ENCODE data around the gene OPTC.

The OPTC gene

DNA sequence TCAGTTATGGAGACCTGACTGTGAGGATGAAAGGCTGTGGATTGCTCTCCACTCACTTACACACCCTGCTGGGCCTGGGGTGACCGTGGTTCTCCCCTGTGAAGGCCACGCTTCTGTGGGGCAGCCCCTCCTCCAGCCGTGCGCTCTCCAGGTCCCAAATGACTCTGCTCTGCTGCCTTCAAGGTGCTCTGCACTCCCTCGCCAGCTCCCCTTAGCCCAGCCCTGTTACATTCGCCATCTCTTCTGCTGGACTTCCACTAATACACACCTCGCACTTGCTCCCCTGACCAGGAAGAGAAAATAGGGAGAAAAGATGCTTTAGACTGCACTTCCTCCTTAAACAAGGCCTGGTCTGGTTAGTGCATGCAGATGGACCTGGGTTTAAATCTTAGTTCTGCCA is 24.6 kb downstream of the OPTC start:
- no peak for DNase-seq

DNA sequence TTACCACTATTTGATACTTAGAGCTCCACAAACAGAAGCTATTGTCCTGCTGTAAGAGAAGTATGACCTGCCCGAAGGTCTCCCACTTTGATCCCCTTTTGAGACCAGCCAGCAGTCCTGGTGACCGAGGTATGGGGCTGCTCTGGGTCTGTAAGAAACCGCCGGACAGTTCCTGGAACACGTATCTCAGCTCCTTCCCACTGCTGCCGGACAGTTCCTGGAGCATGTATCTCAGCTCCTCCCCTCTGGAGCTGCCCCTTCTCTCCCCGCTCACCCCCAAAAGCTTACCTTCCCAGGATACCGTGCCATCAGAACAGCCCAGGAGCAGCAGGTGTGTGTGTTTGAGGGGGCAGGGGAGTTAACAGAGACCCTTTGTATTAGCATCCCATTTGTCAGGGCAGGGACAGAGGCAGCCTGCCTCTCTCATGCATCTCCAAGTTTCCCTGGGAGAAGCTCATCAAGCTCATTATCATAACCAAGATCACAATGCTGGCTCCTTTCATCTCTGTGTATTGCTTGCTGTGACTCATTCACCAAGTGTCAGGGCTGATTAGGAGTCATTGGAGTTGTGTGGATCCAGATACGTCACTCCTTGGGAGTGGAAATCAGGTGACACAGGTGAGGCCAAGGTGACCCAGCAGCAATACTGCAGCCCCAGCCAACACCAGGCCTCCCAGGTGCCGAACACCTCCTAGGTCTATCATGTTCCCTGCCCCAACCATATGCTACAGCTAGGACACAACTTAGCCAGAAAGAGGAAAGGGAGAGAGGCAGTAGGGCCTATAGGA is 25.3 kb downstream of the OPTC start:
- no peak for DNase-seq

DNA sequence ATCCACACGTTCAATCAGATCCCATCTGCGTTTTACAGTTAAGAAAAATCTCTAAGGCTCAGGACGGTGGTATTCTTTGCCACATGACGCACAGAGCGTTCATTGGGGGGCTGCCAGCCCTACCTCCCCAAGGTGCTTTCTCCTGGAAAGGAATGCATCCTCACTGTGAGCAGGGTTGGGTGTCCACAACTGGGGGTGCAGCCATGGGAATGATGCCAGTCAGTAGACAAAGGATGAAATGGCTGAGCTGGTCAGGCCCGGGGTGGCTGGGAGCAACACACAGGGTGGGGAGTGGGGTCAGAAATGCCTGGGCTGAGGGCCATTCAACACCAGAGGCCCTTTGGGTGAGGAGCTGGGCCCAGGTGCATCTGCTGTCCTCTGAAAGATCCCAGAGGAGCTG is 25.9 kb downstream of the OPTC start:
- DNase-seq, result no peak

DNA sequence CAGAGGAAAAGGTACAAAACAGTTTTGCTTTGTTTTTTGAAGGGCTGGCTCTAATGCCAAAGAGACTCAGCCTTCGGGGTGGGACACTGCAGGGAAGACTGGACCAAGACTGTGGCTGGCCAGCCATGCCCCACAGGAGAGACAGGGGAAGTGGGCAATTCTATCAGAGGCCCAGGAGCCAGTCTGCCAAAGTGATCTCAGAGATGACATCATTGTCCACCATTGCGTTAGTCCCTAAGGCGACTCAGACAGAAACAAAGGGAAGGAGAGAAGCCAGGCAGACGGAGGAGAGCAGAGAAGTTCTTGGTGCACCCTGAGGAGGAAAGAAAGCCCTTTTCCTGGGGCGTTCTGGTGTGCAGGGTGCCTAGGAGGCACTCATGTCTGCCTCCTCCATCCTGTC is 26.4 kb downstream of the OPTC start:
- no peak for DNase-seq

DNA sequence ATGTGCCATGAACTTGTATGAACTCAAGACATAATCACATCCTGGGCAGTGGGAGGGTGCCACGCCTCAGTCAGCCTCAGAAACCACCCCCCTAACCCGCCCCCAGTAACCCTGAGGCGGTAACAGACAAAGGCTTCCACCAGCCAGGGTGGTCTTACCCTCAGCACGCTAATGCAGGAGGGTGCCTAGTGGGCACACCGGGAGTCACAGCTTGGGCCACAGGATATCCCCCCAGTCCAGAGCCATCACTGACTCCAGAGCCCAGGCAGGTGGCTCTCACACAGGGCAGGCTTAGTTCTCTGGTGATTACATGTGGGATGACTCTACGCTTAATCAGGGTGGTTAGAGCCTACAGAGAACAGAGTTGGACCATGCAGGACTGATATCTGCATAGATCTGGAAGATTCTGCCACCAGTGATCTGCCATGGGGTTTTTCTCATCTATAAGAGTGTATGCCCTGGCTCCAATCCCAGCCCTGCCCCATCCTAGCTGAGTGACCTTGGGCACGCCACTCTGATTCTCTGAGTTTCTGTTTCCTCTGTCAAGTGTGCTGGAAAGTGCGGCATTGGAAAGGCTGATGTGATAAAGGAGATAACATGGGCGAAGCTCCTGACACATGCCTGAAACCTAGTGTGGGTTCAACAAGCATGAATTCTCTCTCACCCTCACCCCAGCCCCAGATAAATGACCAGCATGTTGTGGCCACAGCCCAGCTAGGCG is 27.3 kb downstream of the OPTC start:
- no peak for DNase-seq

DNA sequence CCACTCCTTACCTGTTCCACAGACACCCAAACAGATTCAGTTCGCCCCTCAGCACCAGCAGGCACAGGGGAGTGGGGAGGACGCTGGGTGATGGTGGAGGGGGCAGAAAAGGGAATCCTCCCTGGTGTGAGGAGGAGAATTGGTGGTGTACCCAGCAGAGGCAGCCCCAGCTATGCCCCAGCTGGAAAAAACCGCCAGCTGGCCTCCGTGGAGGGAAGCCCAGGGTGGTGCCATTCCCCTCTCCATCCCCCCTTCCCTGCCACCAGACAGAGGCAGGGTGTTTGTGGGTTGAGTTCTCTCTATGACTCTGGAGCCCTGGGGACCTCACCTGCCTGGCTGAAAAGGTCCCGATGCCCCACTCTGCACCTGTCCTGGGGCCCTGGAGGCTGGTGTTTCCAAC is 27.9 kb downstream of the OPTC start:
- no peak for DNase-seq

DNA sequence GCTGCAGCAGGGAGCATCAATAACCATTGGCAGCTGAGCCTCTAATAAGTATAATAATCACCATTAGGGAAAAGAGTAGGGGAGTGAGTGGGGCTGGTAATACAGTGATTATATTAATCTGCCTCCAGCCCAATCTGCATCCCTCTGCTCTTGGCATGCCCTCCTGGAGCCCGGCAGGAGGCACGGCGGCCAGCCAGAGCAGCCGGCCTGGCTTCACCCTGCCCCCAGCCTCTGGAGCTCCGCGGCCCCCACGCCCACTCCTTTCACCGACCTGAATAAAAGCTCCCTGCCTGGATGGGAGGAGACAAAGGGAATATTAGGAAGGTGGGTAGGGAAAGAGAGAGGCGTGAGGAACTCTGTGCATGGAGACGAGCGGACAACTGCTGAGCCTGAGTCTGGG is 28.3 kb downstream of the OPTC start:
- no peak for DNase-seq

DNA sequence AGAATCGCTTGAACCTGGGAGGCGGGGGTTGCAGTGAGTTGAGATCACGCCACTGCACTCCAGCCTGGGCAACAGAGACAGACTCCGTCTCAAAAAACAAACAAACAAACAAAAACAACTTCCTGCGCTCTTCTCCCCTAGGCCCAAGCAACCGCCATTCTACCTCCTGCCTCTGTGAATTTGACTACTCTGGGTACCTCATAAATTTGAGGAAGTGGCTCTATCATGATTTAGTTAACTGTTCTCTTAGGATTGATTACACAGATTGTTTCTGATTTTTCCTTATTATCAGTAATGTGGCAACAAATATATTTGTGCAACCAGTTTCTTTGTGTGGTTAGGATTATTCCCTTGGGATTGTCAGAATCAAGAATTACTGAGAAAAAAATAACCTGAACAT is 29.7 kb downstream of the OPTC start:
- no peak for DNase-seq

DNA sequence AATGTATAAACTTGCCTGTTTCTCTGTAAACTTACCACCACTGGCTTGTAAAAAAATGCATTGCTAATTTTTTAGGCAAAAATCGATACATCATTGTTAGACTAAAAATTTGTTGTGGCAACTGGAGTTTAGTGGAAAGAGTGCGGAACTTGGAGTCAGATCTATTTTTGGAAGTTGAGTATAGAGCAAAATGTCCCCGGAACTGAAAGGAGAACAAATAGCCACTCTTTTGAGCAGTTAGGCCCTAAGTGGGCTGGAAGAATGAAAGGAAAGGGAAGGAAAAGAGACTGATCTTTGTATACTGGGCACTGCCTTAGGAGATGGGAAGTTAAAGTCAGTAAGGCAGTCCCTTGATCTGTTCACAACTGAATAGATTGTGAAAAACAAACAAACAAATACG is 30.2 kb downstream of the OPTC start:
- no peak for DNase-seq

DNA sequence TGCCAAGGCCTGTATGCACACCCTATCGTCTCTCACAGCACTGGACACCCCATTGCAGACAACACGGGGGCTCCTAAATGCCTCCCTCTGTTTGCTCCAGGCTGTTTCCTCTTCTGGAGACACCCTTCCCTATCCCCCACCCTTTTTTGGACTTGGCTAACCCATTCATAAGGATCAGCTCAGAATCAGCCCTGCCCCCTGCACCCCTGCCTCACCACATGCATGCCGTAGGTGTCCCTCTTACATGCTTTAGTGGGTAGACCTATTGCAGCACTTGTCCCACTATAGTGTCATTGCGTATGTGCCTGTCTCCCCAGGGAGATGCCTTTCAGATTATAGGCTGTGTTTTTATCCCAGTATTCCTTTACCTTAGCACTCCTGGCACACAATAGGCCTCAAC is 30.9 kb downstream of the OPTC start:
- DNase-seq, result no peak

DNA sequence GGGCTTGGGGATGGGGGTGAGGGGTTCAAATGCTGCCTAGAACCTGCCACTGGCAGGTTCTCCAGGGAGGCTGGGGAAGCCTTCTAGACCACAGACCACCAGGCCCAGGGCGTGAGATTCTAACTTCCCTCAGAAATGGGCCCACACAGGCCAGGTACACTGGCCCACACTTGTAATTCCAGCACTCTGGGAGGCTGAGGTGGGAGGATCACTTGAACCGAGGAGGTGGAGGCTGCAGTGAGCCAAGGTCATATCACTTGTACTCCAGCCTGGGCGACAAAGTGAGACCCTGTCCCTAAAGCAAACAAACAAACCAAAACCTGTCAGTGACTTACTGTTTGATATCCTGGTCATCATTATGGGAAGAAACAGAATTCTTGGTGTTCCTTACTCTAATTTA is 31.7 kb downstream of the OPTC start:
- DNase-seq, result no peak

DNA sequence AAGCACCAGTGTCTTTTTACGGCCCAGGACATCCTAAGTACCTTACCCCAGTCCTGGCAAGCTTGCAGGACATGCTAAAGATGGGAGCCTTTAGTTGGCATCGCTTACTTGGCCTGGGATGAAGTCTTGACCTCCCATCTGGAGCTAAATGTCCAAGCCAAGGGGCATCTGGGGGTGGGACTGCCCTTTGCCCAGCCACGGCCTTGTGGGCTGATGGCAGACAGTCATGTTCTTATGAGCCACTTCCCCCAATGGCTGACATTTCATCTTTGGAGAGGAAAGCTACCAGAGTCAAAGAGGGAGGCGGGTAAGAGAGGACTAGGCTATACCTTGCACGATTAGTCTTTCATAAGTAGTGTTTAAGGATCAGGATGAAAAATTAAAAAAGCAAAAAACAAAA is 32.2 kb downstream of the OPTC start:
- DNase-seq, result no peak

DNA sequence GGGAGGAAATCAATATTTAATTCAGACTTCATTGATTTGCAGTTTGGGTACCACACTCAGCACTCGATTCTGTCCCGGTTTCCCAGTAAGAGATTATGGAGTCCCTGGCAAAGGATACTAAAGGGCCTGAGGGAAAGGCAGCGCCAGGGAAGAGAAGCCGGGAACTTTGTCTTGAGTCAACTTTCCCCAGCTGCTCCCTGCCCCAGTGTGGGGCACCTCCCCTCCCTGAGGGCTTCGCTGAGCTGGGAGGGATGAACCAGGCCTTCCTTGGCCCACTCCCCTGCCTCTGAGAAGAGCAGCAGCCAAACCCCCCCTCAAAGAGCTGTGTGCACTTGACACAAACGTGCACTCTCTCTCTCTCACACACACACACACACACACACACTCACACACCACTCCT is 32.6 kb downstream of the OPTC start:
- no peak for DNase-seq

DNA sequence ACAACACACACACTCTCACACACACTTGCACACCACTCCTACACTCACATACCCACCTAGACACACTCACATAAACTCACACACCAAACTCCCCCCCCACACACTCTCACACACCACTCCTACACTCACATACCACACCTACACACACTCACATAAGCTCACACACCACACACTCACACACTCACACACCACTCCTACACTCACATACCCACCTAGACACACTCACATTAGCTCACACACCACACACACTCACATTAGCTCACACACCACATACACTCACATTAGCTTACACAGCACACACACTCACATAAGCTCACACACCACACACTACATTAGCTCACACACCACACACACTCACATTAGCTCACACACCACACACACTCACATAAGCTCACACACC is 33.1 kb downstream of the OPTC start:
- DNase-seq, result no peak

DNA sequence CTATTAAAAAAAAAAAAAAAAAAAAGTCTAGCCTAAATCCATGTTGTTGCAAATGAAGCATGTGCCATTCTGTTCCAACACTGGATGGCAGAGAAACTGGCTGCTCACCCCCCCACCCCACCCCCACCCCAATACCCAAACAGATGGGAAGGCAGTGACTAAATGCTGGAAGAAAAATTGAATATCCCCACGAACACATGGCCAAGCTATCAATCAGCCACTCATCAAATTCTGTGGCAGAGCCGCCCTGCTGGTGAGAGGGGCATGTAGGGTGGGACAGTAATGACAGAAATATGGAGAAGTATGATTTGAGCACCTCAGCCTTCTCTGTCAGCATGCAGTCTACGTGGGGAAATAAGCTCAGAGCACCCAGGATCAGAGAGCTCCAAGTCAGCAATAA is 34.1 kb downstream of the OPTC start:
- DNase-seq, result no peak

DNA sequence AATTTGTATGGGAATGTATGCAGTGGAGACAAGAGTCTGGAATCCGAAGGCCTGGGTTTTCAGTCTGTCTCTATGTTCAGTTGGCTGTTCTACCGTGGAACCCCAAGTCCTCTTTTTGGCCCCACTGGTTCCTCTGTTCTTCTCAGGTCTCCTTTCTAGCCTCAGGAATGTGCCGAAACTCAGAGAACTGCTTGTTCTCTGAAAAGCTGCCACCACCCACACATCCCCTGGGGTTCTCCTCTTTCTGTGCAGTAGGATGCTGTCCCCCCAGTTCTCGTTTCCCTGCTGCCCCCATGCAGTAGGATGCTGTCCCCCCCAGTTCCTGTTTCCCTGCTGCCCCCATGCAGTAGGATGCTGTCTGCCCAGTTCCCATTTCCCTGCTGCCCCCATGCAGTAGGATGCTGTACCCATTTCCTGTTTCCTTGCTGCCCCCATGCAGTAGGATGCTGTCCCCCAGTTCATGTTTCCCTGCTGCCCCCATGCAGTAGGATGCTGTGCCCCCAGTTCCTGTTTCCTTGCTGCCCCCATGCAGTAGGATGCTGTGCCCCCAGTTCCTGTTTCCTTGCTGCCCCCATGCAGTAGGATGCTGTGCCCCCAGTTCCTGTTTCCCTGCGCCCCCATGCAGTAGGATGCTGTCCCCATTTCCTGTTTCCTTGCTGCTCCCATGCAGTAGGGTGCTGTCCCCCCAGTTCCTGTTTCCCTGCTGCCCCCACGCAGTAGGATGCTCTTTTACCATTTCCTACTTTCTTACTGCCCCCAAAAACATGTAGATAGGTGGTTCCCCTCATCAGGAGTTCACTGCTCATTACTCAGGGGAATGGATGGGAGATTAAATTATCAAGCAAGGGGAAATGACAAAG is 35.3 kb downstream of the OPTC start:
- DNase-seq, result no peak

DNA sequence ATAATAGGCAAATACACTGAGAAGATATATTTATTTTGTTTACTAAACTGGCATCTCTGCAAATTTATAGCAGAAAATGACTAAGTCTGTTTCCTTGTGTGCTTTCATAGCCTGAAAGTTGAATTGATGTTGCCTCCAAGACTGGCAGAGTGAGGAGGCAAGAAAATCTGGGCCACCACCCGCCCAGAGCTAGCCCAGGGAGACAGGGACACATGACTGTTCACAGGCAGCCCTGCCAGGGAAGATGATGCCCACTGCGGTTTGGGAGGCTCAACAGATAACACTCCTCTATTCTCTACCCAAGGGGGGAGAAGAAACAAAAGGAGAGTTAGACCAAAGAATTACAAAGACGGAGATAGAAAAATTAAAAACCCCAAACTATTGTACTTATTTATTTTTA is 37.1 kb downstream of the OPTC start:
- DNase-seq, result no peak

DNA sequence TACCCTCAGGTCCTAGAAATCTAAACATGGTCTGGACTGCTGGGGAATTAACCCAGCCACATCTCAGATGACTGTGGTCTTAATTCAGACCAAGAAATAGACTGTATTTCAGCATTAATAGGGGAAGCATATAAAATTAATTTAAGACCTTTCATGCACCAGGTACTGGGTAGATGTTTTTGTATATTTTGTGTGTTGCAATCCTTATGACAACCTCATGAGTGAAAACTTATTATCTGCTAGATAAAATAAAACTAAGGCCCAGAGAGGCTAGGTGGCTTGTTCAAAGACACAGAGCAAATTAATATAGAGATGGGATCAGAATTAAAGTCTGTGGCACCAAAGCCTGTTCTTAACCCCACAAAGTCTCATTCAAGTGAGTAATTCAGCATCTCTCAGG is 40.1 kb downstream of the OPTC start:
- no peak for DNase-seq

DNA sequence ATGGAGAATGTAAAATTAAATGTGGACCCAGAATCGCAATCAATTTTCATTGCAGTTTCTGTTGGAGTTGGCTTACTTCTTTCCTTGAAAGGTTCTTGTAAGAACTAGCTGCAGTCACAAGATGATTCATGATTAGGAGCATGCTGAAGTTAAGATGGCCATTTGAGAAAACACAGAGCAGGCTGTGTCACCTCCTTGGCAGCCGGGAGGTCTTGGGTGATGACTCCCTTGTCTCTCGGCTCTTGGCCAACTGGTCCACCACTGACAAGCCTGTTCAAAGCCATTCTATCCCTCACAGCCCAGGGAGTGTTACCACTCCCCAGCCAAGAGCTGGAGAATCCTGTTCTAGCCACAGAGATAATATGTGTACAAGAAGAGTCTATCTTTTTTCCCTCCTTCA is 40.6 kb downstream of the OPTC start:
- no peak for DNase-seq

DNA sequence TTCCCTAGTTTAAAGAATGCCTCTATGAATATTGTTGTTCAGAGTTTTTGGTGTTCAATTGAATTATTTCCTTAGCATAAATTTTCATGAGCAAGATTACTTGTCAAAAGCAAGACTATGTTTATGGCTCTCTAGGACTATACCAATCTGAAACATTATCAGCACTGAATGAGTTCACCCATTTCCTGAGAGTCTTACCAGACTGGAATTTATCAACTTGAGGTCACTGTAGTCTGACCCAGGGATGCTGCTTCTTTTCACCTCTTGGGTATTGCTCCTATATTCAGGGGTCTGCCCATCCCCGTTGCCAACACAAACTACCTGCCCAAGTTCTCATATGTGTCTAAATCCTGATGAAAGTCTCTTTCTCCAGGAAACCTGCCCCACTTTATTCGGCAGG is 42.6 kb downstream of the OPTC start:
- no peak for DNase-seq

DNA sequence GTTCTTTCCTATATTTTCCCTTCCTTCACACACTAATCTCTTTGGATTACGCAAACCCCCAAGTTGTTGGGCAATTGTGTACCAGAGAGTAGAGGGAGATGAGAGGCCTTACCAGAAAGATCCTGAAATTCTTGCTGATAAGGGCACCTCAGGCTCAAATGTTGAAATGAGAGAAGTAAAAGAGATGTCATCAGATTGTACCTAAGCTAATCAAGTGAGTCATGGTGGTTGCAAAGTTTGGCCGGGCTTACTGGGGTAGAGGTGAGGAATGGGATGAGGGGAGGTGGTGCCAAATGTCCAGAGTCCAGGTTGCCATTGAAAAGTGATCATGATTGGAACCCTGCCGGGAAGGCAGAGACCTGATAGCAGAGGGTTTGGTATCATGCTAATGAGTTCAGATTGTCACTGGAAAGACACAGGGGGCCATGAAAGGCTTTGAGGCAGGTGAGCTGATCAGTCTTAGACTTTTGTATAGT is 43.1 kb downstream of the OPTC start:
- no peak for DNase-seq

DNA sequence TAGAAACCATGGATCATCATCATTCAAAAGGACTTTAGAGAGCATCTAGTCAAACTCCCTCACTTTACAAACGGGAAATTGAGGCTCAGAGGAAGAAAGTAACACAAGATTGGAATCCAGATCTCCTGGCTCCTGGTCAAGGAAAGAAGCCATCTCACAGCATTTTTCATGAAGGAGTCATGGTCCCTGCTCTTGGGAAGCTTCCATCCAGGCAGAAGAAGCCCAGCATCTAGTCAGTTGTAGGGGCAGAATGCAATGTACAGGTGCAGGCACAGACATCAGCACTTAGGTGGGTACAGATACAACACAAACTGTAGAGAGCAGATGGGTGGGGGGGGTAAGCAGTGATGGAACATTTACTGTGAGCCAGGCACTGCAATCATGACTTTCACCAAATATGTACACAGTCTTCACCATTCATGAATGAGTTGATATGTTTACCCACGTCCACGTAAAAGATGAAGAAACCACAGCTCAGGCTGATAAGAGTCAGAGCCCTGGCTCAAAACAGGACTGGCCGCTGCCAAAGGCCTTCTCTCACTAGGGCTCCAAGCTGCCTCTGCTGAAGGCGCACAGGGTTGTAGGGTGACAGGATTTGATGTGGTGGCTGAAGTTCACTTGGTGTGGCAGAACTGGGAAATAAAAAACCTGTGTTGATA is 44.0 kb downstream of the OPTC start:
- no peak for DNase-seq

DNA sequence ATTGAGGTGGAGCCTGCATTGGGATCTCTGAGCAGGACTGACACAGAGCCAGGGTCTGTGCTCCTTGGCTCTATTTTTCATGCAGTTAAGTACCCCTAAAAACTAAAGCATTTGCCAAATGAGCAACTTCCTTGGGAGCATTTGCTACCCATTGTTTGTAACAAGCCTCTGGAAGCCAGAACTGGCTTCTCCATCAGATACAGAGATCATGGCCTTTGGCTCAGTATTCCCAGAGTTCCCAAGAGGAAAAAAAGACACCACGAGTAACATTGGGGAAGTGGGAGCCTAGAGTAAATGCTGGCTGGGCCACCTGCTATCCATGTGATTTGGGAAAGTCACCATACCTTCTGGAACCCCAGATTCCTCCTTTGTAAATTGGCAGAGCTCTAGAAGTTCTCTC is 44.8 kb downstream of the OPTC start:
- no peak for DNase-seq
